Brain microvascular endothelial cell (primary cell): ENCODE data around the gene PIP4K2A.

Experiments used
- DNase-seq: peaks from one replicate; pipeline ENCODE4 v3.0.0-alpha.2; 2020
- H3K27ac ChIP-seq: fragments of 250-450 bp; sonication (Bioruptor Pico); 2 replicates; pipeline ENCODE4 v1.5.1; 2020; ENCODE audit warnings: mild to moderate bottlenecking, moderate library complexity
- H3K27me3 ChIP-seq: fragments of 250-450 bp; sonication (Bioruptor Pico); replicated peaks from 2 replicates; pipeline ENCODE4 v1.5.1; 2020; ENCODE audit warnings: mild to moderate bottlenecking
- H3K36me3 ChIP-seq: fragments of 250-450 bp; sonication (Bioruptor Pico); replicated peaks from 2 replicates; pipeline ENCODE4 v1.5.1; 2020; ENCODE audit warnings: mild to moderate bottlenecking
- H3K4me3 ChIP-seq: 2 replicates; pipeline ENCODE4 v1.5.1; 2011; ENCODE audit warnings: low read depth, mild to moderate bottlenecking, control low read depth, low read length, moderate library complexity
- CTCF ChIP-seq: IDR thresholded peaks from 2 replicates; pipeline ENCODE4 v1.5.1; 2011; ENCODE audit warnings: low read depth, mild to moderate bottlenecking, moderate library complexity, low read length, control low read depth, inconsistent platforms; ENCODE audit errors: missing control alignments
- in situ Hi-C: cut with HindIII; loops from 2 replicates; pipeline ENCODE4 v1.10.0; 2017; ENCODE audit warnings: low sequenced_read_pairs, low pct_ligation_motif_present

Gene PIP4K2A

GRCh38 chr10:22662733-22663330 lies 51.5 kb downstream of the PIP4K2A start:
- no peaks in the 10 kb centered on the region for H3K36me3 ChIP-seq
- H3K27ac ChIP-seq, result no peak overlapping the region
- no peak for TF ChIP-seq CTCF
- H3K27me3 ChIP-seq, result no peaks in the 10 kb centered on the region
- in situ Hi-C loops, result no loop called here
- H3K4me3 ChIP-seq, result no peak overlapping the region
- no peak for DNase-seq

DNA sequence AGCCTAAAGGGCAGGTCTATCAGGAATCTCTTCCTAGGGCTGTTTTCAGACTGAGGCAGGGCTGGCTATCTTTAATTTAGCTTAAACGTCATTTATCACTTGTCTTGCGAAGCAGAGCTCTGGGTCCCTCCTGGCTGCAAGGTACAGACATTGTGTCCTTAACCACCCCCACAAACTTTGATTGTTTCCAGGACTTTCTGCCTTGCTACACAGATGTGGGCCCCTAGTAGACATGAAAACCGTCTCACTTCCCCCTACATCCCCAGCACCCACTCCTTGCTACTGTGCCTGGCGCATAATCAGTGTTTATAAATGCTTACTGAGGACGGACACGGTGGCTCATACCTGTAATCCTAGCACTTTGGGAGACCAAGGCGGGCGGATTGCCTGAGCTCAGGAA lies 54.5 kb downstream of the PIP4K2A start:
- Histone ChIP-seq H3K27me3 (no peaks in the 10 kb centered on the region), H3K4me3 (no peak overlapping the region), H3K36me3 (no peaks in the 10 kb centered on the region), H3K27ac (no peak overlapping the region)
- in situ Hi-C loops, result no loop called here
- no peak for TF ChIP-seq CTCF
- DNase-seq, result no peak

GRCh38 chr10:22658745-22659410 lies 55.5 kb downstream of the PIP4K2A start:
- in situ Hi-C loops, result no loop called here
- peak overlapping the region; percentile 86 for H3K27ac ChIP-seq
- DNase-seq, result peak; percentile 53
- H3K4me3 ChIP-seq, result no peak overlapping the region
- TF ChIP-seq CTCF, result no peak
- H3K27me3 ChIP-seq, result no peaks in the 10 kb centered on the region
- no peaks in the 10 kb centered on the region for H3K36me3 ChIP-seq

DNA sequence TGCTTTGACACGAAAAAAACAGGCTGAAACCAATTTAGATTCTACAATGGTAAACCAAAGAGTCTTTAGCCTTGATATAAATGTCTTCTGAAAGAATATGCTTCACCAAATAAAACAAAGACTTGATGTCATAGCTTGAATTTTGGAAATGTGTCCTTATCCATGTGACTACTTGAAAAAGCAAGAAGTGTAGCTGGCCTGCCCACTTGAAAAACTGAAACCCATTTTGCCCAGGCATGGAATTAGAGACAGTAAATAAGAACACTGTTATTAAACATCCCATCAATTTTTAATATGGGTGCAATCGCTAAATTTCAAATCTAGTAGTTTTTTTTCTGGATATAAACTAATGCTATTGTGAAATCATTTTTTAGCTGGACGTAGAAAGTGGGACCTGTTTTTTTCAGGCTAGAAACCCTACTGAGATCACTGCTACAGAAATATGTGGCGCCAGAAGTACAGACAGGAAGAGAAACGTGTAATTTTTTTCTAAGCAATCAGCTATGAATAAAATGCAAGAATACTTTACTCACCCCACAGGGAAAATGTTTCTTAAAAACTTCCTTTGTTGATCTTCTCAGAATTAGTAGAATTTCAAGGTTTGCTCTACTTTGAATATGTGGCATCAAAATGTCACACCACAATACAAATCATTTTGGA lies 56.7 kb downstream of the PIP4K2A start:
- Histone ChIP-seq H3K36me3 (no peaks in the 10 kb centered on the region), H3K4me3 (no peak overlapping the region), H3K27me3 (no peaks in the 10 kb centered on the region), H3K27ac (peak overlapping the region; percentile 86)
- TF ChIP-seq CTCF, result no peak
- peak; percentile 52 for DNase-seq
- in situ Hi-C loops, result no loop called here

GRCh38 chr10:22657024-22657423 lies 57.4 kb downstream of the PIP4K2A start:
- DNase-seq, result no peak
- Histone ChIP-seq H3K27ac (no peak overlapping the region), H3K27me3 (no peaks in the 10 kb centered on the region), H3K36me3 (no peaks in the 10 kb centered on the region), H3K4me3 (no peak overlapping the region)
- no peak for TF ChIP-seq CTCF
- in situ Hi-C loops, result no loop called here
